Measurements from ENCODE around the gene CCNI. TPM values are rescaled to one million over a fixed set of nuclear protein-coding genes. Genes with fewer than 3 reads are reported as not detected.
"Not testable (repeated sequence)": the region's sequence is repeated elsewhere in the genome, so short reads cannot be mapped to it uniquely, and the experiment has no call there.

The CCNI gene
- total RNA-seq, 2 donors from 2014 or later: 92.6 to 185 TPM

GRCh38 chr4:77084019-77084639 lies 8.3 kb upstream of the CCNI start:
- intact Hi-C loops (cut with DNase I): no loop called here
- WGBS, 2 donors: 86 to 87% methylated on average over 10 of the region's 10 CpGs
- DNase-seq: no peak
- TF ChIP-seq CTCF (IDR thresholded peaks at IDR 0.05): no peak
- TF ChIP-seq POLR2A (IDR thresholded peaks at IDR 0.05): no peak
- no peak for ATAC-seq
- H3K4me1 ChIP-seq: no peaks in the 10 kb centered on the region
- no peaks in the 10 kb centered on the region for H3K36me3 ChIP-seq (replicated peaks in 1 of 2; ENCODE audit: insufficient read depth in 1 of 2, low read depth in 2 of 2)
- no peak overlapping the region for H3K27ac ChIP-seq
- no peak overlapping the region for H3K4me3 ChIP-seq
- no peaks in the 10 kb centered on the region for H3K27me3 ChIP-seq
- no peaks in the 10 kb centered on the region for H3K9me3 ChIP-seq

- WGBS, 2 donors: 81 to 82% methylated on average over 11 of the region's 11 CpGs
- Histone ChIP-seq H3K4me3 (no peak overlapping the region), H3K9me3 (no peaks in the 10 kb centered on the region), H3K27me3 (no peaks in the 10 kb centered on the region), H3K36me3 (replicated peaks in 1 of 2; ENCODE audit: insufficient read depth in 1 of 2, low read depth in 2 of 2) (no peaks in the 10 kb centered on the region), H3K4me1 (peaks cover under 1% of the 10 kb centered on the region), H3K27ac (no peak overlapping the region)
- ATAC-seq (no peak), DNase-seq (no peak)
- intact Hi-C loops (cut with DNase I): no loop called here
- TF ChIP-seq CTCF (IDR thresholded peaks at IDR 0.05) (no peak), POLR2A (IDR thresholded peaks at IDR 0.05) (no peak)
These were observed 7.3 kb upstream of the CCNI start for GRCh38 chr4:77082886-77083608.

GRCh38 chr4:77080806-77081205 lies 5.0 kb upstream of the CCNI start:
- H3K4me1 ChIP-seq: peaks cover 11% of the 10 kb centered on the region
- H3K9me3 ChIP-seq; H3K4me3 ChIP-seq; DNase-seq; H3K27me3 ChIP-seq; H3K27ac ChIP-seq; ATAC-seq; intact Hi-C loops (cut with DNase I); H3K36me3 ChIP-seq (replicated peaks in 1 of 2; ENCODE audit: insufficient read depth in 1 of 2, low read depth in 2 of 2): not testable (repeated sequence)
- WGBS, 2 donors: 66 to 85% methylated on average over 7 of the region's 7 CpGs

GRCh38 chr4:77079281-77079680 lies 3.5 kb upstream of the CCNI start:
- DNase-seq: no peak
- intact Hi-C loops (cut with DNase I): no loop called here
- no peak for TF ChIP-seq POLR2A (IDR thresholded peaks at IDR 0.05)
- TF ChIP-seq CTCF (IDR thresholded peaks at IDR 0.05): no peak
- ATAC-seq: no peak
- Histone ChIP-seq H3K9me3 (no peaks in the 10 kb centered on the region), H3K4me1 (peaks cover 11% of the 10 kb centered on the region), H3K36me3 (replicated peaks in 1 of 2; ENCODE audit: insufficient read depth in 1 of 2, low read depth in 2 of 2) (no peaks in the 10 kb centered on the region), H3K27me3 (no peaks in the 10 kb centered on the region), H3K4me3 (no peak overlapping the region), H3K27ac (no peak overlapping the region)
- WGBS, 2 donors: 89 to 96% methylated on average over 5 of the region's 5 CpGs

GRCh38 chr4:77078401-77078800 lies 2.6 kb upstream of the CCNI start:
- WGBS, 2 donors: 97 to 100% methylated on average over 2 of the region's 2 CpGs
- H3K4me1 ChIP-seq: peaks cover 19% of the 10 kb centered on the region
- H3K27ac ChIP-seq: no peak overlapping the region
- H3K36me3 ChIP-seq (replicated peaks in 1 of 2; ENCODE audit: insufficient read depth in 1 of 2, low read depth in 2 of 2): no peaks in the 10 kb centered on the region
- intact Hi-C loops (cut with DNase I): no loop called here
- no peak for ATAC-seq
- DNase-seq: no peak
- H3K9me3 ChIP-seq: no peaks in the 10 kb centered on the region
- no peak for TF ChIP-seq POLR2A (IDR thresholded peaks at IDR 0.05)
- no peak for TF ChIP-seq CTCF (IDR thresholded peaks at IDR 0.05)
- no peaks in the 10 kb centered on the region for H3K27me3 ChIP-seq
- no peak overlapping the region for H3K4me3 ChIP-seq
